GM18517 (cell line): Measurements from ENCODE around the gene HAPLN2.
"Not testable (repeated sequence)": the region's sequence is repeated elsewhere in the genome, so short reads cannot be mapped to it uniquely, and the experiment has no call there.

ENCODE experiments used
- ATAC-seq: cut with Tn5 transposase; IDR thresholded peaks from one replicate; pipeline ENCODE4 v1.9.1; 2021; ENCODE audit warnings: mild to moderate bottlenecking, moderate library complexity; ENCODE audit not compliant: unreplicated experiment

HAPLN2 gene

DNA sequence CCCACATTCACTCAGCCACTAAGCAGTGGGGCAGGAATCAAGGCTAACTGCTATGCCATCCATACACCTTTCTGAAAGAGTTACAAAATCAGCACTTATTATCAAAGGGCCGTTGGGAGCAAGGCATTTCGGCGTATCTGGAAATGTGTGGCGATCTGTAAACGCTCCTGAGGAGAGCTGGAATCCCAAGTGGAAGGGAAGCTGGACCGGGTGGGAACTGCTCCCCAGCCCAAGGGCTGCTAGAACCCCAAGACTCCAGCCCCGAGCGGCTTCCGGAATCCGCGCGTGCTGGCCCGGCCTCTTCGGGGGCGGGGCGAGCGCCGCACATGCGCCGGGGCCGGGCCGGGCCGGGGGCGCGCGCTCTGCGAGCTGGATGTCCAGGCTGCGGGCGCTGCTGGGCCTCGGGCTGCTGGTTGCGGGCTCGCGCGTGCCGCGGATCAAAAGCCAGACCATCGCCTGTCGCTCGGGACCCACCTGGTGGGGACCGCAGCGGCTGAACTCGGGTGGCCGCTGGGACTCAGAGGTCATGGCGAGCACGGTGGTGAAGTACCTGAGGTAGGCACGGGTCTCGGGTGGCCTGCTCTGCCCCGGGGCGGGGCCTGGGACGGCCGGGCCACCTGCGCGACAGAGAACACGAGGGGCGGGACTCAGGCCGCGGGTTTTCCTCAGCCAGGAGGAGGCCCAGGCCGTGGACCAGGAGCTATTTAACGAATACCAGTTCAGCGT, 27.6 kb upstream of the HAPLN2 start, which contains the start of gene NAXE:
TSS of gene NAXE (plus strand) at position 345 of the 726 bp plus-strand sequence. CDS start at position 374, 29 bp downstream.
- peak; percentile 68 for ATAC-seq

DNA sequence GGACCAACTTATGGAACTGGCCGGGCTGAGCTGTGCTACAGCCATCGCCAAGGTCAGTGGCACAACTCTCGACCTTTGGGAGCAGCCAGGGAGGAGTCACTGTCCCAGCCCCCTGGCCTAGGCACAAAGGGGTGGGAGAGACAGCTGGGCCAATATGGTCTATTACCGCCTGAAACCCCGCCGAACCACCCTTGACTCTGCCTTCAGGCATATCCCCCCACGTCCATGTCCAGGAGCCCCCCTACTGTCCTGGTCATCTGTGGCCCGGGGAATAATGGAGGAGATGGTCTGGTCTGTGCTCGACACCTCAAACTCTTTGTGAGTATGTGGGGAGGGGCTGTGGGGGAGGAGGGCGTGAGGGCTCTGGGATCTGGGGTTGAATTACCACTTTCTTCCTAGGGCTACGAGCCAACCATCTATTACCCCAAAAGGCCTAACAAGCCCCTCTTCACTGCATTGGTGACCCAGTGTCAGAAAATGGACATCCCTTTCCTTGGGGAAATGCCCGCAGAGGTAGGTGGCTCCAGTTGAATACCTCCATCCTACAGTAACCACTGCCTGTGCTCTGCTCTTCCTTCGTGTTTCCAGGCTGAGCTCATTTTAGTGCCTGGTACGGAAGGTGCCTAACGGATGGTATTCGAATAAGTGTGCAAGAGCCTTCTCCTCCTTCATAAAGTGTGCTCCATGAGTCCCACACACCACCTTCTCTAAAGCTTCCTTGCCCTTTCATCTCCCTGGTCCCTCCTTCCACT, 26.9 kb upstream of the HAPLN2 start:
- no peak for ATAC-seq

GRCh38 chr1:156592910-156593660, 26.1 kb upstream of the HAPLN2 start:
- no peak for ATAC-seq

- no peak for ATAC-seq
Measured at GRCh38 chr1:156593661-156593989, 25.6 kb upstream of the HAPLN2 start.

- no peak for ATAC-seq
Measured at GRCh38 chr1:156594190-156594589, 25.0 kb upstream of the HAPLN2 start.

DNA sequence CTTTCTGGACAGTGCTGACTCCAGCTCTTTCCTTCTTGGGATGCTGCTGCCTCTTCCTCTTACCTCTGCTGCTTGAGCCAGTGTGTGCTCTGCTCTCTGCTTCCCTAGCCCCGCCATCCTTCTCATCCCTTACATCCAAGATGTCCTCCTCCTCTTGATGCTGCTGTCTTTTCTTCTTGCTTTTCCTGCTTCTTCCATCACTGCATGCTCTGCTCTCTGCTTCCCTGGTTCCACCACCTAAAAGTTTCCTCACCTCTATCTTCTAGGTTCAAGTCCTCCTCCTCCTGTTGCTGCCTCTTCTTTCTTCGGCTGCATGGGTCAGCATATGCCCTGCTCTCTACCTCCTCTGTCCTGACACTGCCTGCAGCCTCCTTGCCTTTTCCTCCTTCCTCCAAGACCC, 24.2 kb upstream of the HAPLN2 start:
- ATAC-seq: no peak

- no peak for ATAC-seq
Measured at GRCh38 chr1:156596426-156596825, 22.8 kb upstream of the HAPLN2 start.

- ATAC-seq: no peak
Measured at GRCh38 chr1:156598125-156598524, 21.1 kb upstream of the HAPLN2 start.

GRCh38 chr1:156598731-156599432, 20.3 kb upstream of the HAPLN2 start:
- ATAC-seq: no peak

GRCh38 chr1:156599811-156600210, 19.4 kb upstream of the HAPLN2 start:
- ATAC-seq: no peak

- ATAC-seq: no peak
Measured at GRCh38 chr1:156600733-156601121, 18.5 kb upstream of the HAPLN2 start.

- ATAC-seq: peak; percentile 50
Measured at GRCh38 chr1:156601122-156601830, 17.9 kb upstream of the HAPLN2 start, which contains the start of gene GPATCH4. Gene GPATCH4, minus strand, starts transcription at chr1:156601479.

- ATAC-seq: peak; percentile 22
Measured at GRCh38 chr1:156601892-156602291, 17.3 kb upstream of the HAPLN2 start.

DNA sequence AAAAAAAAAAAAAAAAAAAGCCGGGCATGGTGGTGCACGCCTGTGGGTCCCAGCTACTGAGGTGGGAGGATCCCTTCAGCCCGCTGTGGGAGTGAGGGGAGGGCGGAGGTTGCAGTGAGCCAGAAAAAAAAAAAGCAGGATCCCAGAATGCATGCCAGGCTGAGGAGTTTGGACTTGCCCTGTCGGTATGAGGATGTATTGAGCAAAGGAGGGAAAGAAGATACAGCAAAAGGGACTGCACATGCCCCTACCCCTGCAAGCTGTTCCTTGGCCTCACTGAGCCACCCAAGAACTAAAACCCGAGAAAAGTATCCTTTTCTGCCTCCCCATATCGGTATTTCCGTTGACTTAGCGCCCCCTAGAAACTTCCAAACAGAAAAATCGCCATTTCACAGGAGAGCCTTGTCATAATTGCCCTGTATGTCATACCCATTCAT, 16.6 kb upstream of the HAPLN2 start:
- no peak for ATAC-seq

GRCh38 chr1:156607344-156607743, 11.9 kb upstream of the HAPLN2 start:
- not testable (repeated sequence) for ATAC-seq

DNA sequence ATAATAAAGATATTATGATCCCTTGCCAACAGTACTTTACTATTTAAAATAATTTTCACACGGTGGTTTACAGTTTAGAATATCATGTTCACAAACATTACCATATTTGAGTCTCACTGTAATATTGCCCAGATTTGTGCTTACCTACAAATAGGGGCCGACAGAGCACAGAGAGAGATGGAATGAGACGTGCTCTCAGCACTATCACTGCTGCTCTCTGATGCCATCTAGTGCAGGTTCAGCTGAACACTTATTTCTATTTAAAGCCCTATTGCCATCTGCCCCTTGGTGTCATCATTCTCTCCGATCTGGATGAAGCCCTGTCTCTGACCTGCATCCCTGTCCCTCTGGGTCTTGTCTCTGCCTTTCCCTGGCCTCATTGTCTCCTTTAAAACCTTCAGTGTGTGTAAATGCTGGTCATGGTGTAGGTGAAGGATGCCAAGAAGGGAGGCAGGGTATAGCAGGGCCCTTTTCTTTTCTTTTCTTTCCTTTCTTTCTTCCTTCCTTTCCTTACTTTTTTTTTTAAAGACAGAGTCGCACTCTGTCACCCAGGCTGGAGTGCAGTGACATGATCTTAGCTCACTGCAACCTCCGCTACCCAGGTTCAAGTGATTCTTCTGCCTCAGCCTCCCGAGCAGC, 11.1 kb upstream of the HAPLN2 start:
- peak; percentile 76 for ATAC-seq

DNA sequence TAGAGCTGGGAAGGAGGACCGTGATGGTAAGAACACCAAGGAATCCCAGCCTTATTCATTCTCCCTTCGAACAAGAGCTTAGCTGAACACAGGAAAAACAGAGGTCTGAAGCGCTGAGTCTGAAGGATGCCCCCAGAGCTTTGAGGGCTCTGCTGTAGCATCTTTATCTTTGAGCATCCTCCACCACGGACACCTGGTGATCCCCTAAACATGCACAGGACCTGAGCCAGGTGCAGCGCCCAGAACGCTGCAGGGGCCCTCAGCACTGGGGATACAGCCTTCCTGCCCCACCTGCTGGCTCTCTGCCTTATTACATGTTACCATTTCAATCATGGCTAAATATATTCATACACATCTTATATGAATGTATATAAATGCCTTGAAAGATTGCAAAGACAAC, 10.2 kb upstream of the HAPLN2 start:
- ATAC-seq: no peak

GRCh38 chr1:156610072-156610471, 9.1 kb upstream of the HAPLN2 start:
- not testable (repeated sequence) for ATAC-seq

GRCh38 chr1:156612666-156613065, 6.5 kb upstream of the HAPLN2 start:
- no peak for ATAC-seq

DNA sequence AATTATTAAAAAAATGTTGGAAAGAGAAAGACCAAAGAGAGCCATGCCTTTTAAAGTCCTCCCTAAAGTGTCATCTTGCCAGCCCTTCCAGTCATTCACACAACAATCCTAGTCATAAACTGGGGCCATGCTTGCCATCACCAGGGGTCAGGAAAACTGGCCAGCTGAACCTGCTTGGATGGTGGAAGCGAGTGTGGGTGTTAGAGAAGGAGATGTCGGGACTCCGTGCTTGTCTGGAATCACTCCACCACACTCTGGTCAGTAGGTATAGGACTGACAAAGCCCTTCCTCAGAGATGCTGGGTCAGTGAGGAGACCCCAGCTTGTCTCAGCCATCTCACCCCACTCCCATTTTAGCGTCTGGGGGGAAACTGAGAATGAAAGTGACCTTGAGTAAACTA, 3.3 kb upstream of the HAPLN2 start:
- ATAC-seq: no peak
